K562 (cell line): ENCODE results near the gene KRT4. TPM values are rescaled to one million over a fixed set of nuclear protein-coding genes. Genes with fewer than 3 reads are reported as not detected.

Experiments used
- ATAC-seq: fragments of 200-7000 bp; cut with Tn5 transposase; 3 replicates; pipeline ENCODE4 v1.9.1; 2020; ENCODE audit warnings: moderate library complexity
- BruUV-seq: library from RNA; stranded (reverse); fragments of 400-500 nt; replicated peaks from 2 replicates; lab custom pipeline; 2021; lab: Mats Ljungman, UMichigan
- CTCF ChIA-PET: fragments of 300-600 bp; formaldehyde crosslinking; extraction: SDS; loops from one replicate; lab custom pipeline; 2021; ENCODE audit warnings: low intra/inter-chr PET ratio; lab: Yijun Ruan, JAX
- POLR2A ChIA-PET: fragments of 300-600, 350-650 bp; sonication (Branson Sonifier 250); formaldehyde crosslinking; extraction: SDS; loops from one replicate; lab custom pipeline; 2021; ENCODE audit warnings: antibody characterized with exemption, inconsistent platforms; lab: Yijun Ruan, JAX
- DNase-seq, 4 experiments: peaks; one replicate each; pipeline versions ENCODE4 v3.0.0 to v3.0.0-alpha.2; 2011 to 2018; ENCODE audit warnings: low spot score in 3 of 4, mixed read lengths in 3 of 4; ENCODE audit errors: extremely low read depth in 1 of 4
- FAIRE-seq: peaks from 2 replicates; lab custom pipeline; 2011; peaks lifted over from hg19 to GRCh38; lab: Jason Lieb, UNC
- H2AFZ ChIP-seq: 2 replicates; pipeline ENCODE4 v1.6.0; 2011; ENCODE audit warnings: low read depth, low read length, control low read depth, inconsistent platforms
- H3K27ac ChIP-seq: fragments of 200-600 bp; 3 replicates; pipeline ENCODE4 v1.8.0; 2011; ENCODE audit warnings: low read depth, mild to moderate bottlenecking, control low read depth, inconsistent platforms, low read length, moderate library complexity, mixed read lengths; ENCODE audit errors: extremely low read depth
- H3K27me3 ChIP-seq, 2 experiments: fragments of 300-600 bp in 1 of 2; 2 replicates in 1 of 2; 3 replicates in 1 of 2; pipeline versions ENCODE4 v1.6.0 to v1.8.0; 2011; ENCODE audit warnings: inconsistent platforms in 2 of 2, low read length in 2 of 2, mild to moderate bottlenecking in 1 of 2, mixed read lengths in 1 of 2, moderate library complexity in 1 of 2; ENCODE audit not compliant: control insufficient read depth in 2 of 2, insufficient read depth in 2 of 2
- H3K36me3 ChIP-seq: fragments of 300-600 bp; 3 replicates; pipeline ENCODE4 v1.8.0; 2011; ENCODE audit warnings: mild to moderate bottlenecking, low read length, inconsistent platforms; ENCODE audit not compliant: control insufficient read depth, insufficient read depth
- H3K4me1 ChIP-seq, 2 experiments: fragments of 200-600 bp in 1 of 2; replicated peaks in 1 of 2; 2 replicates in 1 of 2; 3 replicates in 1 of 2; pipeline versions ENCODE4 v1.5.1 to v1.8.0; 2011; ENCODE audit warnings: inconsistent platforms in 2 of 2, low read length in 2 of 2, mild to moderate bottlenecking in 1 of 2, mixed read lengths in 1 of 2, moderate library complexity in 1 of 2; ENCODE audit not compliant: control insufficient read depth in 2 of 2, insufficient read depth in 2 of 2
- H3K4me2 ChIP-seq: 2 replicates; pipeline ENCODE4 v1.6.1; 2011; ENCODE audit warnings: low read length, control low read depth, inconsistent platforms, mixed read lengths; ENCODE audit not compliant: insufficient read depth
- H3K4me3 ChIP-seq: fragments of 200-600 bp; sonication (generic), shearing (Covaris generic); 2 replicates; pipeline ENCODE4 v1.5.1; 2016; ENCODE audit warnings: control low read depth, inconsistent platforms
- H3K79me2 ChIP-seq: fragments of 200-600 bp; 3 replicates; pipeline ENCODE4 v1.8.0; 2011; ENCODE audit warnings: low read length, inconsistent platforms; ENCODE audit not compliant: control insufficient read depth, insufficient read depth
- H3K9ac ChIP-seq, 2 experiments: 2 replicates each; pipeline versions ENCODE4 v1.6.0 to v1.6.1; 2011; ENCODE audit warnings: low read depth in 2 of 2, low read length in 2 of 2, control low read depth in 1 of 2, inconsistent platforms in 1 of 2, mild to moderate bottlenecking in 1 of 2, mixed read lengths in 1 of 2; ENCODE audit not compliant: insufficient read depth in 1 of 2
- H3K9me1 ChIP-seq: one replicate; pipeline ENCODE4 v1.6.0; 2011; ENCODE audit warnings: inconsistent platforms, mild to moderate bottlenecking, low read length, moderate library complexity; ENCODE audit not compliant: control insufficient read depth, insufficient read depth
- H3K9me3 ChIP-seq: replicated peaks from 2 replicates; pipeline ENCODE4 v1.5.1; 2011; ENCODE audit warnings: low read depth, low read length, inconsistent platforms; ENCODE audit not compliant: control insufficient read depth, insufficient read depth
- H4K20me1 ChIP-seq: replicated peaks from 2 replicates; pipeline ENCODE4 v1.6.1; 2011; ENCODE audit warnings: low read length, inconsistent platforms, mixed read lengths; ENCODE audit not compliant: control insufficient read depth, insufficient read depth
- FOXA1 ChIP-seq: fragments of 450-650 bp; IDR thresholded peaks from 2 replicates; pipeline ENCODE4 v1.6.1; 2016; ENCODE audit warnings: mild to moderate bottlenecking, borderline replicate concordance
- HDAC3 ChIP-seq: fragments of 450-650 bp; IDR thresholded peaks from 2 replicates; pipeline ENCODE4 v1.6.1; 2018; ENCODE audit warnings: borderline replicate concordance, mild to moderate bottlenecking, moderate library complexity; ENCODE audit not compliant: partially characterized antibody
- SRSF1 ChIP-seq: fragments of 200-400 bp; formaldehyde crosslinking; IDR thresholded peaks from 2 replicates; pipeline ENCODE4 v1.6.1; 2017; ENCODE audit warnings: mild to moderate bottlenecking, low read depth, low read length, moderate library complexity
- ZNF583 ChIP-seq: fragments of 250-450 bp; sonication (Bioruptor Pico); IDR thresholded peaks from 2 replicates; pipeline ENCODE4 v1.4.0; 2020
- WGBS: fragments of 100-300 bp; shearing (Covaris generic); methylation state at CpG from one replicate; pipeline ENCODE4 v1.1.6; 2016; ENCODE audit warnings: low coverage, mixed read lengths; ENCODE audit not compliant: insufficient coverage; ENCODE audit errors: missing lambda C conversion rate; 5-methylcytosine and 5-hydroxymethylcytosine counted together
- in situ Hi-C: fragments of 300-500 bp; cut with MboI; formaldehyde crosslinking; loops from 4 replicates; pipeline ENCODE4 v1.15.0; 2018; ENCODE audit warnings: inconsistent platforms, mixed read lengths
- intact Hi-C: fragments of 100-400 bp; cut with micrococcal nuclease; formaldehyde crosslinking; loops from 2 replicates; pipeline ENCODE4 v1.14.2; 2022
- polyA plus RNA-seq, 8 experiments: library from polyadenylated mRNA; depleted of rRNA in 4 of 8; stranded (reverse) in 5 of 8; unstranded in 3 of 8; fragments of >200 nt; fragmentation: Nextera tagmentation in 2 of 8; fragmentation: Illumina TruSeq in 1 of 8; extraction: Ambion mirVana in 2 of 8; extraction: Trizol in 1 of 8; gene quantifications; 2 replicates each; pipeline versions ENCODE4 v1.2.1 to v1.2.3, GENCODE V29; 2011 to 2014; ENCODE audit warnings: inconsistent platforms in 1 of 8, missing spikeins in 1 of 8
- total RNA-seq, 7 experiments: library from RNA; depleted of rRNA in 6 of 7; stranded (reverse); fragments of >200 nt in 6 of 7; fragmentation: Illumina TruSeq in 2 of 7; extraction: Trizol in 2 of 7; gene quantifications; 2 replicates each; pipeline versions ENCODE4 v1.2.1 to v1.2.3, GENCODE V29; 2011 to 2021; ENCODE audit warnings: low replicate concordance in 1 of 7
- TF ChIP-seq, protein P1 (sequence below), 2 experiments: fragments of 450-650 bp in 1 of 2; sonication (generic) in 1 of 2; formaldehyde crosslinking in 1 of 2; IDR thresholded peaks in 1 of 2; conservative IDR thresholded peaks in 1 of 2; 2 replicates each; pipeline versions ENCODE4 v1.6.1 to v1.8.1; 2016 to 2023; ENCODE audit warnings: mild to moderate bottlenecking in 2 of 2, moderate library complexity in 2 of 2, inconsistent platforms in 1 of 2, missing genetic modification reagents in 1 of 2

The KRT4 gene
- total and polyA plus RNA-seq, 9 of the 15 experiments (the other 6 are each of a cell fraction or from before 2014, with no cell fraction given), result not detected

DNA sequence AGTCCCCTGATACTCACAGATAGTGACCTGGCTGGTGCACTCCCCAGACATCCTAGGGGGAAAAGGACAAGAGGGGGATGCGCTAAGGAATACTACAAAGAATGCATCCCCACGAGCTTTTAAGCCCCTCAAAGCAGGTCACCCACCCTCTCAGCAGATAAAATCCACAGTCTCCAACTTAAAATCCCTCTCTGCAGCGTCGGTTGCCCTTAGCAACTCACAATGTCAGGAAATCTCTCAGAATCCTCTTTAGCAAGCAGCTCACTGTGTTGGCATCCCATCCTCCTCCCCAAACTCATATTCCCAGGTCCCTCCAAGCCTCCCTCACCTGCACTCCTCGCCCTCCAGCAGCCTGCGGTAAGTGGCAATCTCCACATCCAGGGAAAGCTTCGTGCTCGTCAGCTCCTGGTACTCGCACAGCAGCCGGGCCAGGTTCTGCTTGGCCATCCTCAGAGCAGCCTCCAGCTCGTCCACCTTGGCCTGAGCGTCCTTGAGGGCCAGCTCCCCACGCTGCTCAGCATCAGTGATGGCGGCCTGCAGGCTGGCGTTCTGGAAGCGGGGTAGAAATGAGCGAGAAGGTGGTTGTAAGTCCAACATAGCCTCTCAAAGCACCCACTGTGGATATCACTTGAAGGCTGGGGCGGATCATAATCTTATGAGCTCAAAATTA, 25.7 kb upstream of the KRT4 start:
- Histone ChIP-seq H3K36me3 (no peaks in the 10 kb centered on the region), H3K9me1 (no peaks in the 10 kb centered on the region), H2AFZ (no peak overlapping the region), H3K79me2 (no peaks in the 10 kb centered on the region), H3K4me1 (peaks cover 5 to 13% of the 10 kb centered on the region in 2 experiments; a peak in 3 of 5 replicates), H3K9ac (no peak overlapping the region), H3K4me3 (no peak overlapping the region), H3K4me2 (no peak overlapping the region), H3K27ac (no peak overlapping the region), H4K20me1 (0 out of 2 replicates have a peak, but pooled peaks cover 13% of the 10 kb centered on the region), H3K27me3 (peaks cover 17 to 53% of the 10 kb centered on the region in 2 experiments), H3K9me3 (no peaks in the 10 kb centered on the region)
- TF ChIP-seq FOXA1, result no peak
- no peak for TF ChIP-seq SRSF1
- TF ChIP-seq, protein P1, sequence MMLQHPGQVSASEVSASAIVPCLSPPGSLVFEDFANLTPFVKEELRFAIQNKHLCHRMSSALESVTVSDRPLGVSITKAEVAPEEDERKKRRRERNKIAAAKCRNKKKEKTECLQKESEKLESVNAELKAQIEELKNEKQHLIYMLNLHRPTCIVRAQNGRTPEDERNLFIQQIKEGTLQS (IDR thresholded peaks at IDR 0.05), result no peak
- TF ChIP-seq, protein P1 (CRISPR knock-in tag; conservative IDR thresholded peaks at IDR 0.05), result no peak
- no peak for TF ChIP-seq ZNF583
- no peak for TF ChIP-seq HDAC3
- ChIA-PET CTCF (no interaction called here), POLR2A (no interaction called here)
- DNase-seq (no peak), FAIRE-seq (no peak), ATAC-seq (no peak)
- BruUV-seq, result no TSS peak
- intact Hi-C loops, result no loop called here
- WGBS, result under 1% methylated on average over 18 of the region's 18 CpGs
- in situ Hi-C loops, result no loop called here
